Type B pancreatic cell (in vitro differentiated cells): Measurements from ENCODE around the gene DDX56. TPM values are rescaled to one million over a fixed set of nuclear protein-coding genes. Genes with fewer than 3 reads are reported as not detected.

ENCODE experiments used
- DNase-seq: peaks from one replicate; pipeline ENCODE4 v3.0.0; 2021; ENCODE audit warnings: mixed read lengths; ENCODE audit not compliant: unreplicated experiment; ENCODE audit errors: extremely low spot score
- H3K27ac Mint-ChIP-seq: 2 replicates; pipeline ENCODE4 v1.8.0; 2021; ENCODE audit warnings: mild to moderate bottlenecking, mixed read lengths
- H3K27me3 Mint-ChIP-seq: 2 replicates; pipeline ENCODE4 v1.8.0; 2021; ENCODE audit warnings: mixed read lengths
- H3K36me3 Mint-ChIP-seq: 2 replicates; pipeline ENCODE4 v1.8.0; 2021; ENCODE audit warnings: mixed read lengths
- H3K4me1 Mint-ChIP-seq: one replicate; pipeline ENCODE4 v1.8.0; 2021; ENCODE audit warnings: mixed read lengths; ENCODE audit not compliant: unreplicated experiment
- H3K4me3 Mint-ChIP-seq: 2 replicates; pipeline ENCODE4 v1.8.0; 2021; ENCODE audit warnings: mild to moderate bottlenecking, mixed read lengths
- H3K9me3 Mint-ChIP-seq: 2 replicates; pipeline ENCODE4 v1.8.0; 2021; ENCODE audit warnings: mixed read lengths
- CTCF ChIP-seq: fragments of 200-600 bp; sonication (generic); conservative IDR thresholded peaks from 2 replicates; pipeline ENCODE4 v1.5.0; 2021; ENCODE audit warnings: antibody characterized with exemption, mild to moderate bottlenecking
- total RNA-seq: library from RNA; stranded (reverse); gene quantifications from 2 replicates; pipeline ENCODE4 v1.2.1, GENCODE V29; 2021; ENCODE audit warnings: low replicate concordance

The DDX56 gene
- total RNA-seq, 1 donor from 2014 or later, result 100 TPM

DNA sequence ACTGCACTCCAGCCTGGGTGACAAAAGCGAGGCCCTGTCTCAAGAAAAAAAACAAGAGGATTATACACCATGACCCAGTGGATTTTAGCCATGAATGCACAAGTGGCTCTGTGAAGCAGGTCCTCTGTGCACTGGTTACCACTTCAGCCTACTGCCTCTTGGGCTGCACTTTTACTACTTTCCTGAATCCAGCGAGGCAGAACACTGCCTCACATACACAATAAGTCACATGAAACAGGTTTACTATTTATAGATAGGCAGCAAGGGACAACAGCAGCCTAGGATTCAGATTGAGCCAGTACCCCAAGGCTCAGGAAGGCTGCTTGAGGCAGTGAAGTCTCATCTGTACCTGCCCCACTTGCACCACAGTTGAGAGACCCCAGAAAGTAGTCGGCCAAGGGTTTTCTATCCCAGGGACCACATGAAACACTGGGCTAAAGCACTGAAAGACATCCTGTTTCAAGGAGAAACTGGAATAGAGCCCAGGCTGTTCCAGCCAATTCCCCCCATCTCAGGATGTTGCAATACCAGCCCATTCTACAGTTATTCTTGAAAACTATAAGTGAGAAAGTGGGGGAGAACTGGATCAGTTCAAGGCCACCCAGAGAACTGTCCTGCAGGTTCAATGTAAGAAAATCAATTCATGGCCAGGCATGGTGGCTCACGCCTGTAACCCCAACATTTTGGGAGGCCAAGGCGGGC, 22.4 kb upstream of the DDX56 start:
- TF ChIP-seq CTCF, result no peak
- no peak overlapping the region for H3K27ac Mint-ChIP-seq
- peaks cover 19% of the 10 kb centered on the region for H3K27me3 Mint-ChIP-seq
- no peaks in the 10 kb centered on the region for H3K36me3 Mint-ChIP-seq
- H3K4me1 Mint-ChIP-seq, result no peaks in the 10 kb centered on the region
- no peak overlapping the region for H3K4me3 Mint-ChIP-seq
- H3K9me3 Mint-ChIP-seq, result no peaks in the 10 kb centered on the region
- DNase-seq, result no peak

DNA sequence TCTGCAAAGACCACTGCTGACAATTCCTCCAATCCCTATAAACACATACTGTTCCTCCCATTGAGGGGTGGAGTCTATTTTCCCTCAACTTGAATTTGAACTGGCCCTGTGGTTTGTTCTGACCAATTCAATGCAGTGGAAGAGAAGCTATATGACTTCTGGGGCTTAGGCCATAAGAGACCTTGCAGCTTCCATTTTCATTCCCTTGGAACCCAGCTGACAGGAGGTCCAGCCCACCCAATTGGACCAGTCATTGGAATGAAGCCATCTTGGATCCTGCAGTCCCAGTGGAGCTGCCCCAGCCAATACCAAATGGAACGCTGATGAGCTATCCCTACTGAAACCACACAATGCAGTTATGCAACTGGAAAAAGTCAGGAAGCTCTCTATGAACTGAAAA, 17.2 kb upstream of the DDX56 start:
- Mint-ChIP-seq H3K4me3 (no peak overlapping the region), H3K27me3 (peaks cover 14% of the 10 kb centered on the region), H3K9me3 (no peaks in the 10 kb centered on the region), H3K4me1 (no peaks in the 10 kb centered on the region), H3K27ac (no peak overlapping the region), H3K36me3 (no peaks in the 10 kb centered on the region)
- no peak for TF ChIP-seq CTCF
- no peak for DNase-seq

GRCh38 chr7:44587843-44588711, 14.4 kb upstream of the DDX56 start:
- Mint-ChIP-seq H3K27me3 (peaks cover 9% of the 10 kb centered on the region), H3K36me3 (no peaks in the 10 kb centered on the region), H3K27ac (no peak overlapping the region), H3K9me3 (no peaks in the 10 kb centered on the region), H3K4me3 (no peak overlapping the region), H3K4me1 (no peaks in the 10 kb centered on the region)
- no peak for DNase-seq
- peak; percentile 71 for TF ChIP-seq CTCF

DNA sequence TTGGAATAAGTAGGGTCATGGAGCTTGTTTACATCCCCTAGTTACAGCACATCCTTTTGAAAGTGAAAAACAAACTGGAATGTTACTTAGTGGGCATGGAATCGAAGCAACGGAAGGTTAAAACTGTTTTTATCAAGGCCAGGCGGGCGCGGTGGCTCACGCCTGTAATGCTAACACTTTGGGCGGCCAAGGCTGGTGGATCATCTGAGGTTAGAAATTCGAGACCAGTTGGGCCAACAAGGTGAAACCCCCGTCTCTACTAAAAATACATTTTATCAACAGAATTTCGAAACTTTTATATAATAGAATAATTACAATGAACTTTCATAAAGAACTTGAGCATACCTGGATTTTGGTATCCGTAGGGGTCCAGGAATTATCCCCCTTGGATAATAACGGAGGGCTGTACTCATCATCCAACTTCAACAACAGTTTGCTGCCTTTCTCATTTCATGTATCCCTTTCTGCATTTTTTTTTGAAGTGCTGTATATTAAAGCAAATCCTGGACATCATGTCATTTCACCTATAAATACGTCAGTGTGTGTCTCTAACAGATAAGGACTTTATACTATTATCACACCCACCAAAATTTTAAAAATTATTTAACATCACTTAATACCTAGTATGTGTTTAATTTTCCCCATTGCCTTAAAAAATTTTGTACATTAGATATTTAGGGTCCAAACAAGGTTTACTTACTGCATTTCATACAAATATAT, 9.6 kb upstream of the DDX56 start:
- Mint-ChIP-seq H3K9me3 (no peaks in the 10 kb centered on the region), H3K4me3 (peak overlapping the region; percentile 92), H3K4me1 (peaks cover 17% of the 10 kb centered on the region), H3K36me3 (peaks cover 13% of the 10 kb centered on the region), H3K27ac (peak overlapping the region; percentile 98), H3K27me3 (peaks cover 9% of the 10 kb centered on the region)
- no peak for DNase-seq
- no peak for TF ChIP-seq CTCF

- DNase-seq, result peak; percentile 100
- Mint-ChIP-seq H3K27me3 (peaks cover 9% of the 10 kb centered on the region), H3K27ac (peak within 1 kb of the TSS; percentile 98), H3K36me3 (peaks cover 13% of the 10 kb centered on the region), H3K9me3 (no peaks in the 10 kb centered on the region), H3K4me1 (peaks cover 17% of the 10 kb centered on the region), H3K4me3 (peak within 1 kb of the TSS; percentile 92)
- TF ChIP-seq CTCF, result no peak
Observed at GRCh38 chr7:44581879-44582603, 8.3 kb upstream of the DDX56 start, which contains the start of gene TMED4. TSS of gene TMED4 (minus strand) at chr7:44582231. CDS start at chr7:44582206, 25 bp downstream.
